GM15510 (cell line): ENCODE measurements around the gene TLR10.

Experiments used
- POLR2A ChIP-seq: IDR thresholded peaks from 3 replicates; pipeline ENCODE4 v1.6.1; 2011; ENCODE audit warnings: borderline replicate concordance; ENCODE audit not compliant: insufficient read length; ENCODE audit errors: extremely low read depth

TLR10 gene

DNA sequence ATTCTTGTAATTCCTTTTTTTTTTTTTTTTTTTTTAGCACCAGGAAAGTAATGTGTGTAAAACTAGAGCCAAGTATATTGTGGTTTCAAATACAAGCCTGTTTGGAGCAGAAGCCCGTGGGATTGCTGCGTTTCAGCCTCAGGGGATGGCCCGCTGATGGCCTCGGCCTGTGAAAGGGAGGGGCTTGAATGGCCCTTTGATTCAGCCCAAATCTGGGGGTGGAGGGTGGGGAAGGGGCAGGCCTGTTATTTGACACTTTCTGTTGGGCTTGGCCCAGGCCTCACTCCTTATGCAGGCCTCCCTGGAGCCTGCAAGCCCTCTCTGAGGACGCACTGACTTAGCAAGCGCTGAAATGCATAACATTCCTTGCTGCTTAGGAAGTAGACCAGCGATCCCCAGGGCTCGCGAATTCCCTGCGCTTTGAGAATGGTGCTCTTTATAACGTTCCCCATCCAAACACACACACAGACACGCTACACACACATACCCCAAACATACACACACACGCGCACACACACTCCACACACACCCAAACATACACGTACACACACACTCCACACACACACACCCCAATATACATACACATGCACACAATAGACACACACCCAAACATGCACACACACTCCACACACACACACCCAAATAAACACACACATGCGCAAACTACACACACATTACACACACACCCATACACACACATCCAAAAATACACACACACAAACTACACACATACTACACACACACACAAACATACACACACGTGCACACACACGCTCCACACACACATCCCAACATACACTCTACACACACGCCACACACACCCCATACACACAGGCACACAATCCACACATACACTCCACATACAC, 29.6 kb downstream of the TLR10 start:
- no peak for TF ChIP-seq POLR2A

DNA sequence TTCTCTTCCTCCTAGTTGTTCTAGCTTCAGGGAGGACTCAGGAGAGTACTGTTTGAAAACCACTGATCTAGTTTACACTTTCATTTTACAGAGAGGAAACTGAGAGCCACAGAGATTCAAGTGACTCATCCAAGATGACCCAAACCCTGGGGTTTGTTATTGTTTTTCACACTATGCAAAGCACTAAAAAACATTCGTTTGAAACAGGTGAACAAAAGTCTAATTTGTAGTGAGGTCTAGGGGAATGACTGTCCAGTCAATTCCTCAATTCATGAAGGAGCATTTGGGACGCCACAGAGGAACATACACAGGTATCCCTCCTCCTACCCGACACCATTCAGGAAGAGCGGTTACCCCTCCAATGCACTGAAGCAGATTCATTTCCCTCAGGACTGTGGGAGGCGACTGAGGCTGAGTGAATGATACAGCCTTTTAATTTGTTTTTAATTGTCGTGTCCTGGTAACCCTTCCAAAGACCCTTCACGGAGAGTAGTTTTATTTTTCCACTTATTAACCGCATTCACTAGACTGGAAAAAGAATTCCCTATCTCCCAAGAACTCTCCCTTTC, 30.3 kb downstream of the TLR10 start:
- no peak for TF ChIP-seq POLR2A

DNA sequence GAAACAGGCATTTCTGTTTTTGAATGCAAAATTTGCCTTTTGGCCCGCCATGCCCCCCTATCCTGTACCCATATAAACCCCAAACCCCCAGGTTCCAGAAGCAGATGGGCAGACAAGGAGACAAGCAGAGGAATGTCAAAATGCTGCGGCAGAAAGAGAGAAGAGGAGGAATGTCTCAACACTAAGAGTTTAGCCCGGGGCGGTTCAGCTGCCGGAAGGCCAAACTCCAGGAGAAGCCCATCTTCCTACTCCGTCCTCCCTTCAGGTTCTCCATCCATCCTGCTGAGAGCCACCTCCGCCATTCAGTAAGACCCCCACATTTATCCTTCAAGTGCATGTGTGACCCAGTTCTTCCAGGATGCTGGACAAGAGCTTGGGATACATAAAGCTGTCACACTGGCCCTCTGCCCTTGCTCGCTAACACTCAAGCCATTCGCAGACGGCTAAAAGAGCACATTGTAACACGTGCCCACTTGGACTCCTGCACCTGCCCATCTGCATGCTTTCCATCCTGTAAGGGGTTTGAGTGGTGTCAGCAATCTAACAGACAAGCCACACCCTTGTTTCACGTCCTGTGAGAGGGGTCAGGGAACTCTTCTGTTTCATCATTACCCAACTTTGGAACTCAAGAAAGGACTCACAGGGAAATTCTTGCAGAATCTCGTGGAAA, 31.3 kb downstream of the TLR10 start:
- no peak for TF ChIP-seq POLR2A

DNA sequence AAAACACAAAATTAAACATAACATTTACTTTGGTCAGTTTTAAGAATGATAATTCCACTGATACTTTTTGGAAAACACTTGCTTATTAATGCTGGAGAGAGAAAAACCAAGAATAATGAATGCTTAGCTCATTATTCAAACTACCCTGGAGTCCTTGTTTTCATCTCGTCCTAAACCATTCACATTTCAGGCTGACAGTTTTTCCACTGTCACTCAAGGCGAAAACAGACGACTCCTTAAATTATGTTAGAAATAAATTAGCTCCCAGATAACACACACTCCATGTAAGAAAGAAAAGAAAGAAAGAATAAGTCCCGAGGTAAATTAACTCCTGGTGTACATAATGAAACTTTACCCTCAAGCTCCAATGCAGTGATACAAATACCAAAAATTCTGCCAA, 33.5 kb downstream of the TLR10 start:
- TF ChIP-seq POLR2A, result no peak

DNA sequence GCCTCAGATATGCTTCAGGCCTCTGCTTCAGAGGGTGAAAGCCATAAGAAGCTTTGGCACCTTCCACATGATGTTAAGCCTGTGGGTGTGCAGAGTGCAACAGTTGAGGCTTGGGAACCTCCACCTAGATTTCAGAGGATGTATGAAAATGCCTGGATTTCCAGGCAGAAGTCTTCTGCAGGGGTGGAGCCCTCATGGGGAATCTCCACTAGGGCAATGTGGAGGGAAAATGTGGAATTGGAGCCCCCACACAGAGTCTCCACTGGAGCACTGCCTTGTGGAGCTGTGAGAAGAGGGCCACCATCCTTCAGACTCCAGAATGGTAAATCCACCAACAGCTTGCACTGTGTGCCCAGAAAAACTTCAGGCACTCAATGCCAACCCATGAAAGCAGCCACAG, 35.2 kb downstream of the TLR10 start:
- no peak for TF ChIP-seq POLR2A

DNA sequence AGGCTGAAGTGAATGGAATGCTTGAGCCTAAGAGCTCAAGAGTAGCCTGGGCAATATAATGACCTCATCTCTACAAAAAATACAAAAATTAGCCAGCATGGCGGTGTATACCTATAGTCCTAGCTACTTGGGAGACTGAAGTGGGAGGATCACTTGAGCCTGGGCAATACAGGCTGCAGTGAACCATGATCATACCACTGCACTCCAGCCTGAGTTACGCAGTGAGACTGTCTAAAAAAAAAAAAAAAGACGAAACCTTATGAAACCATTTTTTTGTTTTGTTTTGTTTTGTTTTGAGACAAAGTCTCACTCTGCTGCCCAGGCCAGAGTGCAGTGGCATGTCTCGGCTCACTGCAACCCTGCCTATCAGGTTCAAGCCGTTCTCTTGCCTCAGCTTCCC, 36.9 kb downstream of the TLR10 start:
- TF ChIP-seq POLR2A, result no peak

DNA sequence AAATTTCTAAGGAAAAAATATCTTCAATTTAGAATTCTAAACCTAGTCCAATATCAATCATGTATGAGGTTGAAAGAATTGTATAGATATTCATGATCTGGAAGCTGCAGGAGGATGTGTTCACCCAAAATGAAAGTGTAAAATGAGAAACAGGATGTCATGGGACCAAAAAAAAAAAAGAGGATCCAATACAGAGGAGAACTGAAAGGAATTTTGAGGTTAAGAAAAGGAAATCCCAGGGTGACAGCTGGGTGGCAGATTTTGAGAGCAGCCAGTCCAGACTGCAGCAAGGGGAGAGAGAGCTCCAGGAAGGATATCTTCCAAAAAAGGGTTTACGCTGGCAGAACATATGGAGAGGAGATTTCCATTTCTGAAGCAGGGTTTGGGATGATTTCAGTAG, 38.9 kb downstream of the TLR10 start:
- TF ChIP-seq POLR2A, result no peak

DNA sequence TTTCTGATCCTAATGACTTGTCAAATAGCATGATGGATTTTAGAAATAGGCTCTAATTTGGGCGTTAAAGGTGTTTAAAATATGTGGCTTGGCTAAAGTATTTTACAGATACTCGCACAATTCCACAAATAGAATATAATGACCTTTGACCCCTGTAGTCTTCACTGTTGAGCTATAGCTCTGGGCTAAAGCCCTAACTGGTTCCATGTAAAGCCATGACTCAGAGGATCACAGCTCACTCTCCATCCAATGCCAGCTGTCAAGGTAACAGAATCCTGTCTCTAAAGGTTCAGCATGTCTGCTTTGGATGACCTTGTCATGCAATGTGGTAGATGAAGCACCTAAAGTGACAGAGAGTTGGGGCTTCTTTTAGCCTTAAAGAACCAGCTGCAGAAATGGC, 42.5 kb downstream of the TLR10 start:
- TF ChIP-seq POLR2A, result no peak

DNA sequence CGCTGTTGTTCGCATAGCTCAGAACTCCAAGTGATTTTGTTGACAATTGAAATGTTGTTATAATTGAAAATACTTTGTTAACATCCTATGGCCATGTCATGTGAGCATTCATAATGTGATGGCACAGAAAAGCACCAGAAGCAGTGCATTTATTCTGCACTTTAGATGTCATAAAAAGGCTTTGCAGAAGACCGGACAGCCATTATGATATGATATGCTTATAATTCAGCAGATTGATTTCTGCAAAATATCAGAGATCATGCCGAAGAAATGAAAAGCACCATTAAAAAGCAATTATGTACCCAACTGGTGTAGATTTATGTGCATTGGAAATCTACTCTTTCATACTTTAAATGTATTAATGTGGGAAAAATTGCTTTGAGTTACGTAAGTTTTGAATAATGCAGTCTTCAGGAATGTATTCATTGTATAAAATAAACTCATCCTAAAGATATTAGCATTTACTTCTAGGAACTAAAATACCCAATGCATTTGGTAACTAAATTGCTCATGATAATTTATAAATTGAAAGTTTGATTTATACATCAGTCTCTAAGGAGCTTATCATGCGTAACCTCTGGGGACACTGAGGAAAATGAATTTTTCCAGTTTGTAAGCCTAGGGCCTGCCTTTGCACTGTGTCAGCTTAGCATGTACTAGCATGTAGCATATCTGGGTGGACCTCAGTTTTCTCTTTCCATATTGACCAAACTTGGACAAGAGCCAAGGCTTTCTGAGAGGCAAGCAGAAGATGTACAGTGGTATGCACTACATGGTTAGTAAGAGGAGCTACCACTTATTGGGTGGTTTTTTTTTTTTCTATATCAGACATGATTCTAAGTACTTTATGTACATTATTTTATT, 43.6 kb downstream of the TLR10 start:
- TF ChIP-seq POLR2A, result no peak

DNA sequence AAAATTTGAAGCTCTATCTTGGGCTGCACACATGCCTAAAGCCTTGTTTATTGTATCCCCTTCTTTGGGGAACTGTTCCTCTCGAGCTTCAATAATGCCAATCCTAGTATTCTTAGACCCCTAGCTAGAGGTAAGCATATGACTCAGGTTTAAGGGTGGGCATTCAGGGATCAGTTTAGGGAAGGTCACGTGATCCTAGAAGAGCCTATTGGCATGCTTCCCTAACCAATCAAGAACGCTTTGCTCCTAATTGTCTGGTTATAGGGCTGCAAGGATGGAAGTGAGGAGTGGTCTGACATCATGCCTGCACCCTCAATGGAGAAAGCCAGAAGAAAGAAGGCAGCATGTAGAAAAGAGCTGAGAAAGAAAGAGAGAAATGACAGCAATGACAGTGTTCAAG, 46.9 kb downstream of the TLR10 start:
- TF ChIP-seq POLR2A, result no peak

DNA sequence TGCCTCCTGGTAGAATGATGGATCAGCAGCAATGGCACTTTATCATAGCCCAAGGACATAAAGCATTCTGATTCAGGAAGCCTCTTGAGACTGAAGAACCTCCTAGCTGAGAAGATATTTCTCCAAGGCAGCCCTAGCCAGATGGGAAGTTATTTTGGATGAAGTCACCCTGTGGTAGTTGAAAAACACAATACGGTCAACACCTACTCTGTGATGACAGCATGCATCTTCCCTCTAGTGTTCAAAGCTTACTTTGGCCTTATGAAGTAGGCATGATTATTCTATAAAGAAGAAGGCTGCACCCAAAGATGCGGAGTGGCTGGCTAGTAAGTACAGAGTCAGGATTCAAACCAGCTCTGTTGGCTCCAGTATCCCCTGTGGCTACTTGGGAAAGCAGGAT, 47.9 kb downstream of the TLR10 start:
- no peak for TF ChIP-seq POLR2A

DNA sequence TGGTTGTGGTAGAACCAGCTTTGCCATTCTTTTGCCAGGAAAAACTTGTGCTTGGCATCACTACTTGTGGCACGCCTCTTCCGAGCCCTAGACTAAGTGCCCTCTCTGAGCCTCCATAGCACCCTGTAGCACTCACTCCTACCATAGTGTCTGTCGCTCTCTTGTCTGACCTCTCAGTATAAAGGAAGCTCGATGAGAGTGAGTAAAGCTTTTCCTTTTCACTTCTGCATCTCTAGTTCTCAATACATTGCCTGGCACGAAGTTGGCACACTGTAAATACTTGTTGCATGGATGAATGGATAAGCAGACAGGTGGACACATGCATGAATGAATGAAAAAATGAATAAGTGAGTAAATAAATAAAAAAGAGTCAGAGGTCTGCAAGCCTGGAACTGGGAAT, 48.3 kb downstream of the TLR10 start:
- TF ChIP-seq POLR2A, result no peak

DNA sequence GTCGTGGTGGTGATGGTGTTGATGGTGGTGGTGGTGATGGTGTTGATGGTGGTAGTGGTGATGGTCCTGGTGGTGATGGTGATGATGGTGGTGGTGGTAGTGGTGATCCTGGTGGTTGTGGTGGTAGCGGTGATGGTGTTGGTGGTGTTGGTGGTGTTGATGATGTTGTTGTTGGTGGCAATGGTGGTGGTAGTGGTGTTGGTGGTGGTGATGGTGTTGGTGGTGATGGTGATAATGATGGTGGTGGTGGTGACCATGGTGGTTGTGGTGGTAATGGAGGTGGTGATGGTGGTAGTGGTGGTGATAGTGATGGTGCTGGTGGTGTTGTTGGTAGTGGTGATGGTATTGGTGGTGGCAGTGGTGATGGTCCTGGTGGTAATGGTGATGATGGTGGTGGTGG, 49.1 kb downstream of the TLR10 start:
- no peak for TF ChIP-seq POLR2A

DNA sequence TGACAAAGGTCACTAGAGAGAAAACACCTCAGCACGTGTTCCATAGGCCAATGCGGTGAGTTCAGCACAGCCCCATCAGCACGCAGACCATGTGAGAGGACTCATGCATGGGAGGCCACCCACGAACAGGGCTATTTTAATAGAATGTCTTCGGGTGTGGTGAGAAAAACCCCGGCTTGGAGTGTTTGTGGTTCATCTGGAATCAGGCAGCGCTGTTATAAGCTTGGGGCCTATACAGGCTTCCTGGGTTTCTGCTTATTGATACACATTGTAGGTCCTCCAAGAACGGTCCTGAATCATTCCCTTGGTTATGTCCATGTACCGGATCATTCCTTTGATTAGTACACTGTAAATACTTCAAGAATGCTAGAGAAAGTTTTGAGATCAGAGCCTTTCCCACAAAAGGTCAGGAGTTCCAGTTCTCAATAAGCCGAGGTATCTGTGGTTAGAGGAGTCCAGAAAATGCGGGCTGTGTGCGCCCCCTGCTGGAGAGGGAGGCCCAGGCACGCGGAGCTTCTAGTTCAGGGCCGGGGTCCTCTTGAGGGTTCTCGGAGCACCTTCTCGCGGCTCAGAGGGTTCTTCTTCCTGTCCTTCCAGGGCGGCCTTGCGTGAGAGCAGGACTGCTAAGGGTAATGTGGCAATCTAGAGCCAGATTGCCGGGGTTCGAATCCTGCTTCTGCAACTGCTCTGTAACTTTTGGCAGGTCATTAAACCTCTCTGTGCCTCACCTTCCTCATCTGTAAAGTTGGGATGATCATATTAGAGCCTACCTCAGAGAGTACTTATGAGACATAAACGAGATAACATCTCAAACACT, 51.8 kb downstream of the TLR10 start:
- no peak for TF ChIP-seq POLR2A
